ENCODE results near the gene CFAP45. TPM values are rescaled to one million over a fixed set of nuclear protein-coding genes. Genes with fewer than 3 reads are reported as not detected.
A peak's percentile ranks its signal among the peaks of the same experiment; 100 is the strongest.

CFAP45 gene, protein sequence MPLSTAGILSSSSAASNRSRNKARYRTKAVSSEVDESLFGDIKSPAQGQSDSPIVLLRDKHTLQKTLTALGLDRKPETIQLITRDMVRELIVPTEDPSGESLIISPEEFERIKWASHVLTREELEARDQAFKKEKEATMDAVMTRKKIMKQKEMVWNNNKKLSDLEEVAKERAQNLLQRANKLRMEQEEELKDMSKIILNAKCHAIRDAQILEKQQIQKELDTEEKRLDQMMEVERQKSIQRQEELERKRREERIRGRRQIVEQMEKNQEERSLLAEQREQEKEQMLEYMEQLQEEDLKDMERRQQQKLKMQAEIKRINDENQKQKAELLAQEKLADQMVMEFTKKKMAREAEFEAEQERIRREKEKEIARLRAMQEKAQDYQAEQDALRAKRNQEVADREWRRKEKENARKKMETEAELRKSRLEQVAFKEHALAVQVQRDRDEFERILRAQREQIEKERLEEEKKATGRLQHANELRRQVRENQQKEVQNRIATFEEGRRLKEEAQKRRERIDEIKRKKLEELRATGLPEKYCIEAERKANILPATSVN
- 0.32 and 1.4 TPM in 2 replicates for total RNA-seq

DNA sequence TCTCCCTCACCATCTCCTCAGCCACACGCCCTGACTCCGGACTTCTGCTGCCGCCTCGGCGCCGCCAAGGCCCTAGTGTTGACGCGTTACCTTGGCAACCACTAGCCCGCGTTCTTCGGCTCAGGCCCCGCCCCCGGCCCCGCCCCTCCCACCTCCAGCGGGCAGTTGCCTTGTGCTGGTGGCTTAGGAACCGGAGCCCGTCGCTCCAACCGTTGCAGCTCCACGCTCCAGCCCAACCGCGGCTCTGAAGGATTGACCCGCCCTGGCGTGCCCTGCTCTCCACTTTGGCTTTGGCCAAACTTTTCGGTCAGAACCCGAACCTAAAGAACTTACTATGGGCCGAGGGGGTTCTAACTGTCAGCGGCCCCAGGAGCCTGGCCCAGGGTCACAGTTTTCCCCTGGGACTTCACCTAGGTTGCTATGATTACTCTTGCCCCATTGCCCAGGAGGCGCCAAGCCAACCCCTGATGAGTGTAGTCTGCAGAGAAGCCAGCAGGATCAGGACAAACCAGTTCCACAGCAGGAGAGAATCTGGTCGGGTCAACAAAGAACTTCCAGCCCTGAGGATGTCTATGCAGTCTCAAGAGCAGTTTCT lies at the start of gene CFAP45:
TSS of gene CFAP45 (minus strand) at position 80 of the 595 bp plus-strand sequence. CDS start at position 13, 67 bp downstream.
- peak; percentile 53 for DNase-seq (ENCODE audit: low read depth, low spot score)

DNA sequence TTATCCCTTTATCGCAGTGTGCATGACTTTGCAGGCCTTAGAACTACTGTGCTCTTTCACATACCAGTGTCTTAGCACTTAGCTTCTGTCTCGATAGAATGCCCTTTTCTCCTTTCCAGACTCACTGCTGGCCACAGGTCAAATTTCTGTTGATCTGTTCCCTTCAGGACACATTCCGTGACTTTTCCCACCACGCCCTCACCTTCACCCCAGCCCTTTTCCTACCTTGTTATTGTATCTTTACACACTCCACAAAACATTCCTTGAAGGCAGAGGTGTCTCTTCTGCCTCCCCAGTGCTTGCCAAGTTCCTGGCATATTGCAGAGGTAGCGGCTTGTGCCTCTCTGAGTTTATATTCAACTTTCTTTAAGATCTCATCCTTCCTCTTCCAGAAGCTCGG lies 49.2 kb upstream of the CFAP45 start:
- no peak for DNase-seq (ENCODE audit: low read depth, low spot score)

- no peak for DNase-seq (ENCODE audit: low read depth, low spot score)
Observed at GRCh38 chr1:159947942-159948341, 48.0 kb upstream of the CFAP45 start.

GRCh38 chr1:159946242-159947187 lies 46.5 kb upstream of the CFAP45 start:
- DNase-seq (ENCODE audit: low read depth, low spot score) = no peak

DNA sequence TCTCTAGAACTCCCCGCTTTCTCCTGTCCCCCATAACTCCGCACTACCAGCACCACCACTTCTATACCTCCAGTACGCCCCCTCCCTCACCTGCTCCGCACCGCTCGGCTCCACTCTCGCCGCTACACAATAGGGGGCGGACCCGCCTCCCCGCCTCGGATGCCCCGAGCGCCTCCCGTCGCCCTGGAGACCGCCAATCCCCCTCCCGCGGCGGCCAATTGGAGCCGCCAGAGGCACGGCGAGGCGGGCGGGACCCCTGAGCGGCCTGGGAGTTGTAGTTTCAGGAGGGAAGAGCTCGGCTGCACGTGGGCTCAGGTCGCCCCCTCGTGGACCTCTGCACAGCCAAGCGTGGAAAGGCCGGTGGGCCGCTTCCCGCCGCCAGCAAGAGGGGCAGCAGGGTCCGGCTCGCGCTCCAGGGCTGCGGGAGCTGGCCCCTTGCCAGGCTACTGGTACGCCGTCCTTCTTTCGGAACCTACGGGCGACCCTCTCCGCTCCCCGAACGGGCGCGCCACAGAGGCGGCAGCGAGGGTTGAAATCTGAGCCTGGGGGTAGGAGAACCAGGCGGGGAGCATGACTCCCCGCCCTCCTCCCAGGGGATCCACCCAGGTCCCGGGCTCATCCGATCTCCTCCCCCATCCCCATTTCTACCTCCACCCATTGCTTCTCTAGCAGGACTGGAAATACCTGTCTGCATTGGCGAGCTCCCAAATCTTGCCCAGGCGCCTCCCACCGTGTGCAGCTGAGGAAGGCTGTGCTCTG lies 45.7 kb upstream of the CFAP45 start, which contains the start of gene IGSF9:
TSS of gene IGSF9 (minus strand) at position 131 of the 759 bp plus-strand sequence. CDS start 2,159 bp downstream, outside the sequence.
- no peak for DNase-seq (ENCODE audit: low read depth, low spot score)

DNA sequence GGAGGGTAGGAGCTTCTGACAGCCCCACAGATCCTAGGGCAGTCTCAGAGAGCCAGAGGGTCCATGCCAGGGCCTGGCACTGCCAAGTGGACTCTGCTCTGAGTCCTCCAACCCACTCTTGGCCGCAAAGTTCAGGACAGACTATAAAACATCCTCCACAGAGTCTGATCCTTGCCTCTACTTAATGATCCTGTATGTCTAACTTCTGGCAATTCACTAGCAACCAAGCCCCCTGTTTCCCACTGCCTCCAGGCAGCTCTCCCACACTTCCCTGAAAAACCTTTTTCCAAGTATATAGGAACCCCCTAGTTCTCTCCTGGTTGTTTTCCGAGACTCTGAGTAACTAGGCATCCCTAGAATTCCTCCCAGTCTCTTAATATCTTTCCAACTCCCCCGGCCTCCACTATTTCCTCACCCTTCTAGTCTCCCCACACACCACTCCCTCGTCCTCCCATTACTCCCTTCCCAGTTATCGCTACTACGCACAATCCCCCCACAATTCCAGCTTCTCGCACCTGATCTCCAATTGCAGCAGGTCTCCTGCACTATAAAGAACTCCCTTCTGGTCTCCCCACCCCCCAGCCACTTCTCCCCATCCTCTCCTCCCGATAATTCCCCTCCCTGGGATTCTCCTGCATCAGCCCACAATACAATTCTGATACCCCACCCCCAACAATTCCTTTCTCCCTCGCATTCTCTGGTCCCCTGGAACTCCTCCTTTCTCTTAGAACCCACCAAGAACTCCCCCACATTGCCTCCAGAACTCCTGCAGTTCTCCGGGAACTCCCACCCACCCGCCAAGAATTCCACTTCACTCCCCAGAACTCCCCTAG lies 44.9 kb upstream of the CFAP45 start:
- DNase-seq (ENCODE audit: low read depth, low spot score) = no peak

DNA sequence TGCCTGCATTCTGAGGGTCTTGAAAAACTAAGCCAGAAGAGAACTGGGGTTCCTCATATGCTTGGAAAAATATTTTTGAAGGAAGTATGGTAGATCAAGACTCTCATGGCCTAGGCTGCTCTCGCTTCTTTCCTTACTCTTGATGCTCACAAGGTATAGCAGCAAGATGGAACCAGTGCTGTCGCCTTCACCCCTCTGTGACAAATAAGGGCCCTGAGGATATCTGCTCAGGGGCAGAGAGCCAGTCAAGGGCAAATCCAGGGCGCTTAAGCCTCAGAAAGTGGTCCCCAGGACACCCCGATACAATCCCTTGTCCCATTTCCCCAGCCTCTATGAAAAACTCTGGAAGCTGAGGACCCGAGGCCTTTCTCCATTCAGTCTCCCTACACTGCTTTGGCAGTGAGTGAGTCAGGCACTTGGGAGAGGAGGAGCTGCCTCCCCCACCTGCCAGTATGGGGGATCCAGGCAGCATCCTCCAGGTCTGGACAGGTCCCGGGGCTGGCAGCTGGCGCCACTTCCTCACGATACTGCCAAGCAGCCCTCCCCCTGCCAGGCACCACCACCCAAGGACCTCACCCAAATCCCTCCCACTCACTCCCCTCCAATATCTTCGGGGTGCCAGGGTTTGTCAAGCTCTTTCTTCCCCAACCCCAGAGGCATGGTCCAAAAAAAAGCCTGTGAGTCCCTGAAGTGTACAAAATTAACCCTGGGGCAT lies 44.1 kb upstream of the CFAP45 start:
- no peak for DNase-seq (ENCODE audit: low read depth, low spot score)

GRCh38 chr1:159943278-159943640 lies 43.3 kb upstream of the CFAP45 start:
- no peak for DNase-seq (ENCODE audit: low read depth, low spot score)

GRCh38 chr1:159942632-159943277 lies 42.8 kb upstream of the CFAP45 start:
- no peak for DNase-seq (ENCODE audit: low read depth, low spot score)

DNA sequence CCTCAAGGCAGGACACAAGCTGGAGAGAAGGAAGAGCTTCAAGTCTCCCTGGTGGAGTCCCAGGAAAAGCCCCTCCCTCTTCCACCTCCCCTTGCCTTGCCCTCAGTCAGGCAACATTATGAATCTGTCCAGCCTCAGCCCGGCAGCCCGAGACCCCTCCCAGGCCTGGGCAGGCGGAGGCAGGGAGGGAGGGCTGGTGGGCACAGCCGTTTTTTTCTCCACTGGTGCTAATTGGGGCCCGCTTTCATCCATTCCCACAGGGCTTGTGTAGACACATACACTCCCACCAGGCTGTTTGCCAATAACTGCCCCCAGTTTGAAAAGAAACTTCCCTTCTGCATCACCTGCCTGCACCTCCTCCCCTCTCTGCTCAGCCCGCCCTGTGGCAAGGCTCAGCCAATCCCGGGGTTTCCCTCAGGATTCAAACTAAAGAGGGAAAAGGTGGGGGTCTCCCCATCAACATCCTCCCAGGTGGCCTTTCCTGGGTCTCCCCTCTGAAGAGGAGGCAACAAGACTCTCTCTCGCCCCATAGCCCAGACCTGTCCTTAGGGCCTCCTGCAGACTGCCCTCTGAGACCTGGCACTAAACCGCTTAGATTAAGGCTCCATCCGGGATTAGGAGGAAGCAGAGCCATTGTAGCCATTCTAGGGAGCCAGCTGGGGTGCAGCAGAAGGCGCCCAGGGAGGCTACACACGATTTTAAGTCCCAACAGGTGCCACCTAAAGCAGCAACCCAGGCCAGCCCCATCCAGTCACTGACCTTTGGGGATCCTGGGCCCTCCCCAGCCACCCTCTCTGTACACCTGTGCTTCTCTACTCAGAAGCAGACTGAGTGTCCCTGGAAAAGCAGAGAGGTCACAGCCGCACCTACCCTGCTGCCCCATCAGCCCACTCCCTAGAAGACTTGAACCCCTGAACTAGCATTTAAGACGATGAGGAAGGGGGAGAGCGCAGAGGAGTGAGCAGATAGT lies 41.9 kb upstream of the CFAP45 start:
- no peak for DNase-seq (ENCODE audit: low read depth, low spot score)

DNA sequence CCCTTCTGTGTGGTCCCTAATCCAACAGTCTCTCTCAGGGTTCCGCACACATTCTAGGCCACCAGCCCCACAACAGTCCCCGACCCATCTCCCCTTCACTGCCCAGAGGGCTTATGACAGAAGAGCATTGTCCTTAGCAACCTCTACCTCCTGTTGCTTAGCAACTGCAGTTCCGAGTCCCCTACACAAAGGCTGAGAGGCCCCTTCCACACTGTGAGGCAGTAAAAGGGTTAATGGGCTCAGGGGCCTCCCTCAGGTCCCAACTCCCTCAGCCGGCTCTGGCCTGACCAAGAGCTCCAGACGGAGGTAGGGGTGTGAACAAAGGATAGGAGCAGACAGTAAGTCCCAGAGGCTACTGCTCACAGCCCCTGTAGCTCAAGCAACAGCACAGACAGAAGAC lies 41.2 kb upstream of the CFAP45 start:
- DNase-seq (ENCODE audit: low read depth, low spot score) = no peak

DNA sequence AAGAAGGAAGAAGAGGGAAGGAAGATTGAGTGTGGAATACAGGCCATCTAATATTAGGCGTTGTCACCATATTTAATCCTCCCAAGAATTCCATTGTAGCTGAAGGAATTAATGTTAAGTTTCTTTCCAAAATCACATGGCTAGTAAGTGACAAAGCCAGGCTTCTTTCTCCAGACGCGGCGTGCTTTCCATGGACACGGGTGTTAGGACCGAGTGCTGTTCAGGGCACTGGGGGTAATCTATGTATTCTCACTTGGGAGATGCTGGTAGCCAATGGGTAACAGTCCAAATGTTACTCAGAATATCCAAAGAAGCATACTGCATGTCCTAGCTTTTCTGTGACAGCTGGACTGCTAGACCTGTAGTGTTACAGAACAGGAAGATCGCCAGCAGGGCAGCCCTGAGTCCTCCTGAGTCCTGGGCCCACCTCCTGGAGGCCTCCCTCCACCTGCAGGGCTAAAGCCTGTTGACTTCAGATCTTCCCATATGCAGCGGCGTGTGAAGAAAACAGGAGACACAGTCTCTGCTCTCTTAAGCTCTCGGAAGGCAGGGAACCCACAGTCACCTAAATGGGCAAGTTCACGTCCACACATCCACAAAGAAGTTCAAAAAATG lies 40.1 kb upstream of the CFAP45 start:
- DNase-seq (ENCODE audit: low read depth, low spot score) = no peak

GRCh38 chr1:159939678-159940002 lies 39.7 kb upstream of the CFAP45 start:
- DNase-seq (ENCODE audit: low read depth, low spot score) = no peak

DNA sequence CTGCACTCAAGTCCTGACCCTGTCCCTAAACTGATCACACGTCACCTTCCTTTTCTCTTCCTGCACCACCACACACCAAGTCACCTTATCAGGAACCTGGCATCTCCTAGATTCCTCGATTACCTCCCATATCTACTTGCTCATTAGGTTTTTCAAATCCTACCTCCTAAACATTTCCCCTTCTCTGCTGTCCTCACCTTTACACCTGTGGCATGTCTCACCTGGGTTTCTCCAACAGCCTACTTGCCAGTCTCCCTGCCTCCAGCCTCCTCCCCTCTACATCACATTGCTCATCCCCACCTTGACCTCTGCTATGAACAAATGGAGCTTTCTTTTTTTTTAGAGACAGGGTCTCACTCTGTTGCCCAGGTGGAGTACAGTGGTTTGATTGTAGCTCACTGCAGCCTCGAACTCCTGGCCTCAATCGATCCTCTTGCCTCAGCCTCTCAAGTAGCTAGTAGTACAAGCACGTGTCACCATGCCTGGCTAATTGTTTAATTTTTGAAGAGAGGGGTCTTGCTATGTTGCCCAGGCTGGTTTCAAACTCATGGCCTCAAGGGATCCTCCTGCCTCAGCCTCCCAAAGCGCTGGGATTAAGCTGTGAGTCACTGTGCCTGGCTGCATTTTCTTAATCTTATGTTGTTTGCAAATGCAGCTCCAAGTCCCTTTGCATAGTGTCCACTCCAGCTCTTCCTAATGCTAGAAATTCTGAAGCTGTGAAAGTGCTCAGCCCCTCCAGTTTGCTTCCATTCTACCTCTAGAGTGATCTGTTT lies 39.1 kb upstream of the CFAP45 start:
- DNase-seq (ENCODE audit: low read depth, low spot score) = no peak

DNA sequence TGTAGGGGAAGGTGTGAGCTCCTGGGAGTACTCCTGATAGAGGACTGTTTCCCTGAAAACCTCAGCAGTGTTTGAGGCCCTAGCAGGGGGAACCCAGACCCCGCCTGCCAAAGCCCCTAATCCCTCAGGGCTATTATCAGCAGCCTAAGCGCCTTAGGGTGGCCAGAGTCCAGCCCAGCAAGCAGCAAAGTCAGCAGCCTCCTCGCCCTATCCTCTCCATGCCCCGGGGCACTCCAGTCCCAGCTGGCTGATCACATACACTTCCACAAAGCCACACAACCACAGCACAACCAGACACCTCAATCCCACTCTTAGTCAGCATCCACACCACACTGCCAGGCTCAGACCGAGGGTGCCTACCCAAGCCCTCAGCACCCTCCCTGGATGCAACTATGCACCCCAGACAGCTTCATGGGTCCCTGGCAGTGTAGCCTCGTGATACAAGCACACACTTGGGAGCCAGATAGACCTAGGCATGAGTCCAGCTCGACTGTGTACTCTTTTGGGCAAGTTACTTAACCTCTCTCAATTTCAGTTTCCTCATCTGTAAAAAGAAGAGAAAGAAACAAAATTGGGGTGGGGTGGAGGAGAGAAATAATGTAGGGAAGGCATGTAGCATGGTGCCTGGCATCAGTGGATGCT lies 38.4 kb upstream of the CFAP45 start:
- no peak for DNase-seq (ENCODE audit: low read depth, low spot score)
